Measurements from ENCODE around the gene EOLA2.

The EOLA2 gene

GRCh38 chrX:149938427-149938880, at the start of gene EOLA2:
TSS of gene EOLA2 (minus strand) at chrX:149938491. CDS start at chrX:149933874, 4,617 bp downstream.
- peak; percentile 58 for TF ChIP-seq CTCF (IDR thresholded peaks at IDR 0.05; ENCODE audit: insufficient read depth, low read depth, low read length, missing control alignments)
- H3K4me3 ChIP-seq (ENCODE audit: low read length): peak within 1 kb of the TSS; percentile 68
- DNase-seq (ENCODE audit: low read depth): peak; percentile 98

- no peak for DNase-seq (ENCODE audit: low read depth)
- no peak overlapping the region for H3K4me3 ChIP-seq (ENCODE audit: low read length)
- TF ChIP-seq CTCF (IDR thresholded peaks at IDR 0.05; ENCODE audit: insufficient read depth, low read depth, low read length, missing control alignments): no peak
Measured at GRCh38 chrX:149987613-149988012, 49.3 kb upstream of the EOLA2 start.

- no peak for TF ChIP-seq CTCF (IDR thresholded peaks at IDR 0.05; ENCODE audit: insufficient read depth, low read depth, low read length, missing control alignments)
- DNase-seq (ENCODE audit: low read depth): no peak
- H3K4me3 ChIP-seq (ENCODE audit: low read length): no peak overlapping the region
Measured at GRCh38 chrX:149984411-149984810, 46.1 kb upstream of the EOLA2 start.

GRCh38 chrX:149982310-149982709, 44.0 kb upstream of the EOLA2 start:
- no peak for TF ChIP-seq CTCF (IDR thresholded peaks at IDR 0.05; ENCODE audit: insufficient read depth, low read depth, low read length, missing control alignments)
- no peak for DNase-seq (ENCODE audit: low read depth)
- no peak overlapping the region for H3K4me3 ChIP-seq (ENCODE audit: low read length)

GRCh38 chrX:149979126-149979644, 40.9 kb upstream of the EOLA2 start:
- no peak for TF ChIP-seq CTCF (IDR thresholded peaks at IDR 0.05; ENCODE audit: insufficient read depth, low read depth, low read length, missing control alignments)
- DNase-seq (ENCODE audit: low read depth): no peak
- H3K4me3 ChIP-seq (ENCODE audit: low read length): no peak overlapping the region

- no peak overlapping the region for H3K4me3 ChIP-seq (ENCODE audit: low read length)
- peak; percentile 54 for DNase-seq (ENCODE audit: low read depth)
- peak; percentile 74 for TF ChIP-seq CTCF (IDR thresholded peaks at IDR 0.05; ENCODE audit: insufficient read depth, low read depth, low read length, missing control alignments)
Measured at GRCh38 chrX:149962859-149963757, 24.8 kb upstream of the EOLA2 start.
